ENCODE measurements around the gene ITPRIP.

Gene ITPRIP

GRCh38 chr10:104296687-104297436, 41.4 kb downstream of the ITPRIP start:
- no peak for DNase-seq (ENCODE audit: extremely low read depth, low read depth)
- no peak overlapping the region for H3K4me3 ChIP-seq (replicated peaks; ENCODE audit: low read depth, low read length)
- TF ChIP-seq, protein P1, sequence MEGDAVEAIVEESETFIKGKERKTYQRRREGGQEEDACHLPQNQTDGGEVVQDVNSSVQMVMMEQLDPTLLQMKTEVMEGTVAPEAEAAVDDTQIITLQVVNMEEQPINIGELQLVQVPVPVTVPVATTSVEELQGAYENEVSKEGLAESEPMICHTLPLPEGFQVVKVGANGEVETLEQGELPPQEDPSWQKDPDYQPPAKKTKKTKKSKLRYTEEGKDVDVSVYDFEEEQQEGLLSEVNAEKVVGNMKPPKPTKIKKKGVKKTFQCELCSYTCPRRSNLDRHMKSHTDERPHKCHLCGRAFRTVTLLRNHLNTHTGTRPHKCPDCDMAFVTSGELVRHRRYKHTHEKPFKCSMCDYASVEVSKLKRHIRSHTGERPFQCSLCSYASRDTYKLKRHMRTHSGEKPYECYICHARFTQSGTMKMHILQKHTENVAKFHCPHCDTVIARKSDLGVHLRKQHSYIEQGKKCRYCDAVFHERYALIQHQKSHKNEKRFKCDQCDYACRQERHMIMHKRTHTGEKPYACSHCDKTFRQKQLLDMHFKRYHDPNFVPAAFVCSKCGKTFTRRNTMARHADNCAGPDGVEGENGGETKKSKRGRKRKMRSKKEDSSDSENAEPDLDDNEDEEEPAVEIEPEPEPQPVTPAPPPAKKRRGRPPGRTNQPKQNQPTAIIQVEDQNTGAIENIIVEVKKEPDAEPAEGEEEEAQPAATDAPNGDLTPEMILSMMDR (IDR thresholded peaks at IDR 0.05; ENCODE audit: low read depth, low read length, missing control alignments): no peak

GRCh38 chr10:104293781-104294321, 44.4 kb downstream of the ITPRIP start:
- TF ChIP-seq, protein P1 (IDR thresholded peaks at IDR 0.05; ENCODE audit: low read depth, low read length, missing control alignments): no peak
- DNase-seq (ENCODE audit: extremely low read depth, low read depth): no peak
- H3K4me3 ChIP-seq (replicated peaks; ENCODE audit: low read depth, low read length): no peak overlapping the region

- TF ChIP-seq, protein P1 (IDR thresholded peaks at IDR 0.05; ENCODE audit: low read depth, low read length, missing control alignments): no peak
- DNase-seq (ENCODE audit: extremely low read depth, low read depth): no peak
- no peak overlapping the region for H3K4me3 ChIP-seq (replicated peaks; ENCODE audit: low read depth, low read length)
Observed at GRCh38 chr10:104293011-104293410, 45.3 kb downstream of the ITPRIP start.

GRCh38 chr10:104291439-104291951, 46.8 kb downstream of the ITPRIP start:
- H3K4me3 ChIP-seq (replicated peaks; ENCODE audit: low read depth, low read length): no peak overlapping the region
- DNase-seq (ENCODE audit: extremely low read depth, low read depth): peak; percentile 56
- TF ChIP-seq, protein P1 (IDR thresholded peaks at IDR 0.05; ENCODE audit: low read depth, low read length, missing control alignments): peak; percentile 100

DNA sequence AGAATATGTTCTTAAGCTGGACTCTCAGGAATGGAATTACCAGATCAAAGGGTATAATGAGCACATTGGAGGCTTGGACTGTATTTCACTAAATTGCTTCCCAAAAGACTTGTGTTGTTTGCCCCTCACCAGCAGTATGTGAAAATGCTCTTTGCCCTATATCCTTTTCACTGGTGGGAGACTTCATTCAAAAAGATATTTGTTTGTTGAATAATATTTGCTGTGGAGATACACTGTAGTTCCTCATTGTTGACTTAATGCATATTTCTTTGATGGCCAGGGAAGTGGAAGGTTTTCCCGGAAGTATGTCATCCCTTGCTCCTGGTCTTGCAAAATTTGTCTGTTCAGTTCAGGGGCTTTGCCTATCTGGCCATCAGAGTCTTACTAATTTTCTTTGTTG, 49.9 kb downstream of the ITPRIP start:
- H3K4me3 ChIP-seq (replicated peaks; ENCODE audit: low read depth, low read length): no peak overlapping the region
- no peak for DNase-seq (ENCODE audit: extremely low read depth, low read depth)
- TF ChIP-seq, protein P1 (IDR thresholded peaks at IDR 0.05; ENCODE audit: low read depth, low read length, missing control alignments): no peak

DNA sequence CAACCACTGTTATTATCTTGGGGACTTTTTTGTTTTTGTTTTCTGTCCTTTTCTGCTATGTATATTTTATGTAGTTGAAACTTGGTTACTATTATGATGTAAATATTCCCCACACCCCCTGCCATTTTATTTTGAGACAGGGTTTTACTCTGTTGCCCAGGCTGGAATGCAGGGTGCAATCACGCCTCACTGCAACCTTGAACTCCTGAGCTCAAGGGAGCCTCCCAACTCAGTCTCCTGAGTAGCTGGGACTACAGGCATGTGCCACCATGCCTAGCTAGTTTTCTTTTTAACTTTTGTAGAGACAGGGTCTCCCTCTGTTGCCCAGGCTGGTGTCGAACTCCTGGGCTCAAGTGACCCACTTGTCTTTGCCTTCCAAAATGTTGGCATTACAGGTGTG, 51.3 kb downstream of the ITPRIP start:
- H3K4me3 ChIP-seq (replicated peaks; ENCODE audit: low read depth, low read length): no peak overlapping the region
- DNase-seq (ENCODE audit: extremely low read depth, low read depth): no peak
- TF ChIP-seq, protein P1 (IDR thresholded peaks at IDR 0.05; ENCODE audit: low read depth, low read length, missing control alignments): no peak
